HepG2 (cell line): ENCODE data around the gene SENP7.

Experiments used
- XRCC5 ChIP-seq: fragments of 200-400 bp; formaldehyde crosslinking; optimal IDR thresholded peaks from 2 replicates; pipeline ENCODE3; 2017; ENCODE audit warnings: mild to moderate bottlenecking, low read length
- TF ChIP-seq, protein P1 (sequence below): sonication (generic); formaldehyde crosslinking; IDR thresholded peaks from 2 replicates; pipeline ENCODE4 v1.4.0; 2020; ENCODE audit warnings: missing genetic modification reagents; ENCODE audit errors: not compliant biosample characterization

DNA sequence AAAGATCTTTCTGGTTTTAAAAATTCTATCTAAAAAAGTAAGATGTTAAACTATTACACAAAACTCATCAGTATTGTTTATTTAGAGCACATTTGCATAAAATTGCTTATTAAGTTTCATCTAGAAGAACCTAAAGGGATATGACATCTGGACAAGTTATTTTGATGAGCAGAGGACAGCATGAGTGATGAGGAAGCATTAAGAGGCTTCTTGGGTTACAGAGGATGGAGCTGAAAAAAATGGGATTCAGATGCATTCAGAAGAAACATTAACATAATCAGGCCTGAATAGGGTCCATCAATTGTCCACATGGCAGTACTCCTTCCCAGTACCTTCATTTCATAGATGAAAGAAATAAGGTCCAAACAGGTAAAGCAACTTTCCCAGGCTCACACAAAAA lies 234.3 kb downstream of the SENP7 start:
- no peak for TF ChIP-seq XRCC5
- TF ChIP-seq, protein P1, sequence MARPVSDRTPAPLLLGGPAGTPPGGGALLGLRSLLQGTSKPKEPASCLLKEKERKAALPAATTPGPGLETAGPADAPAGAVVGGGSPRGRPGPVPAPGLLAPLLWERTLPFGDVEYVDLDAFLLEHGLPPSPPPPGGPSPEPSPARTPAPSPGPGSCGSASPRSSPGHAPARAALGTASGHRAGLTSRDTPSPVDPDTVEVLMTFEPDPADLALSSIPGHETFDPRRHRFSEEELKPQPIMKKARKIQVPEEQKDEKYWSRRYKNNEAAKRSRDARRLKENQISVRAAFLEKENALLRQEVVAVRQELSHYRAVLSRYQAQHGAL (CRISPR knock-in tag): no peak
